HG03460 (cell line): ENCODE results near the gene BDH1.
"Not testable (repeated sequence)": the region's sequence is repeated elsewhere in the genome, so short reads cannot be mapped to it uniquely, and the experiment has no call there.

Experiments used
- ATAC-seq: cut with Tn5 transposase; IDR thresholded peaks from one replicate; pipeline ENCODE4 v1.9.1; 2021; ENCODE audit not compliant: unreplicated experiment

The BDH1 gene

DNA sequence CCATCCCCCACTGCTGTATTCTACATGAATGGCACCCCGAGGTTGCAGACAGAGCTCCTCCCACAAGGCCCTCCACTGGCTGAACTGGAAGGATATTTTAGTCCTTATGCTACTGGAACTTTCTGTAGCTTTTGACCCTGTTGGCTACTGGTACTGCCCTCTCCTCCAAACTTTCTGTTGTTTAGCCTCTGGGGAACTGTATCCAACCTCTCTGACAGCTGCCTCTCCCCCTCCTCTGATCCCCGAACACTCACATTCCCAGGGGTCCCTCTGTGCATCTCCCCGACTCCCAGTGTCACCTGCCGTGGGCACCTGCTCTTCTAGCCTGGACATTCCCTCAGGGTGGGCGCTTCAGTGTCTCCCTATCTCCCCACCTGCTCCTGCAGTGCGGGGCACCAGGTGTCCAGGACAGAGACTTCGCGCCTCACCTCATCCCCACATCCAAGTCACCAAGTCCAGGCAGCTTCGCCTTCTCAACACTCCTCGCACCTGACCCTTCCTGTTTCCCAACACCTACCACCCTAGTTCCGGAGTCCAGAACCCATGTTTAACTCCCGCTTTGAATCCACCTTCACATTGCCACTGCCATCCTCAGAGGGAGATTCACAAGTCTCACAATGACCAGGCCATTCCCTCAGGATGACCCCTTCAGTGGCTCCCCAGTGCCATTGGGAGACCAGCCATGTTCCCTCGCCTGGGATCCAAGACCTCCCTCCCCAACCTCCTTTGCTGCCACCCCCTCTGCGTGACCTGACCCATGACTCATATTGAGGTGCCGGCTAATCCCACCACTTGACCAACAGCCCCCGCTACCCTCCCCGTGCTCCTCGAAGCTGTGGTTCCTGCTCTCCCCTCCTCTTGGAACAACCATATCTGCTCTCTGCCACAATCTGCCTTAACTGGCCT is 34.2 kb downstream of the BDH1 start:
- ATAC-seq = no peak

DNA sequence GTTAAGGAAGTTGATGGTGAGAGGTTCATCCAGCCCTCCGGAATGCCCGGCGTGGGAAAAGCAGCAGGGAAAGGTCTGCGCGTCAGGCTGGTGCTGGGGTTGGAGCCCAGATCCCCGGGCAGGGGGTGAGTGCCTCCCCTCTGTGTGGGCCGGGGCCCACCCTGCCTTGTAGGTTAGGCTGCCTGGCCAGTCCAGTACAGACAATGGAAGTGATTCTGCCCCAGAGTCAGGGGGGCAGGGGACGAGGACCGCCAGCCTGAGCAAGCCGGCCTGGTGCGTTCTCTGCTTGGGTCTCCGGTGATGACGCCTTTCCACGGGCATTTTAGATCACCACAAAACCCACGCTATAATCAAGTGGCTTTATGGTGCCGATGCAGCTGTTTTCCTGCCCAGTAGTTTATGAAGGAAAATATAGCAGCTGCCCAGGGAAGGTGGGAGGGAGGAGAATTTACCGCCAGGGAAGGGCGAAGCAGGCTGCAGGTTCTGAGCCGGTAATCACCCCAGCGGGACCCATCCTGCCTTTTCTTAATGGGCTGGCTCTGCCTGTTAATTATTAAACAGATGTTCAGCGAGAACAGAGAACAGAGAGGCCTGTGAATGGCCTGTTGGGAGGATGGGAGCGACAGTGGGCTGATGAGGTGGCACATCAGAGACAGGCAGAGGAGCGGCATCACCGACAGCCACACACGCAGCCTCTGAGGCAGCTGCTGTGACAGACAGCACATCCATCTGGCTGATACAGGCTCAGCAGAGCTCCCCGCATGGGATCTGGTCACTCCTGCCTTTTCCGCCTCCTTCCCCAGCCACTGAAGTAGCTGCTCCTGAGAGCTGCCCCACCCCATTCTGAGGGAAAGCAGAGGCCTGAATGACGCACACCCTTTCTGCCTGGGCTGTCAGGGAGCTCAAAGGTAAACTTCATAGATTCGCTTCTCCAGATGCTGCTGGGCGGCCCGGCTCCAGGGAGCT is 35.2 kb downstream of the BDH1 start:
- ATAC-seq = no peak

DNA sequence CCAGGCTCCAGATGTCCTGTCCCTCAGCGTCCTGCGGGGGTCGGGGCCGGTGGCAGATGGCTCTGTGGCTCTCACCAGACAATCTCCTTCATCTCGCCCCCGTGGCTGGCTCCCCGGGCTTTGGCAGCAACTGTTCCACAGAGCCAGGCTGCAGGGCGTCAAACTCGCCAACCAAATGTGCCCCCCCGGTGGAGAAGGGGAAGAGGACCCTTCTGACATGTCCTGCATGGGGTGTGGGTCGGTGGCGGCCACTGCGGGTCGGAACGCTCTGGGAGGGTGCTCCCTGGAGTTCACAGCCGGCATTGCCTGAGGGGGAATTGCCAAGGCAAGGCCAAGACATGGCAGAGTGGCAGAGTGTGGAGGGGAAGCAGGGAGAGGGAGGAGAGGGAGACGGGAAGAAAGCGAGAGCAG is 36.0 kb downstream of the BDH1 start:
- no peak for ATAC-seq

DNA sequence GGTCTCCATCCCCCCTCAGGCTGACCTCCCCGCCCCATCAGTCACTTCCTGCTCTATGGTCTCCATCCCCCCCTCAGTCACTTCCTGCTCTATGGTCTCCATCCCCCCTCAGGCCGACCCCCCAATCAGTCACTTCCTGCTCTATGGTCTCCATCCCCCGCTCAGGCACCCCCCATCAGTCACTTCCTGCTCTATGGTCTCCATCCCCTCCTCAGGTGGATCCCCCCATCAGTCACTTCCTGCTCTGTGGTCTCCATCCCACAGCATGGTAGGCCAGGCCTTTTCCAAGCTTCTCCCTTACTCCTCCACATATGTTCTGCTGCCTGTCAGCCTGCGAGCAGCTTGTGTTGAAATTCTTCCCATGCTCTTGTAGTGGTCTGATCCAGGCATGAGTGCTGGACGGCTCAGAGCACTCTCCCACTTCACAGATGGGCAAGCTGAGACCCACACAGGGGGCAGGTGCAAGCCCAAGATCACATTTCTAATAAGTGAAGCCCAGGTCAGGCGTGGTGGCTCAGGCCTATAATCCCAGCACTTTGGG is 36.8 kb downstream of the BDH1 start:
- ATAC-seq = no peak

DNA sequence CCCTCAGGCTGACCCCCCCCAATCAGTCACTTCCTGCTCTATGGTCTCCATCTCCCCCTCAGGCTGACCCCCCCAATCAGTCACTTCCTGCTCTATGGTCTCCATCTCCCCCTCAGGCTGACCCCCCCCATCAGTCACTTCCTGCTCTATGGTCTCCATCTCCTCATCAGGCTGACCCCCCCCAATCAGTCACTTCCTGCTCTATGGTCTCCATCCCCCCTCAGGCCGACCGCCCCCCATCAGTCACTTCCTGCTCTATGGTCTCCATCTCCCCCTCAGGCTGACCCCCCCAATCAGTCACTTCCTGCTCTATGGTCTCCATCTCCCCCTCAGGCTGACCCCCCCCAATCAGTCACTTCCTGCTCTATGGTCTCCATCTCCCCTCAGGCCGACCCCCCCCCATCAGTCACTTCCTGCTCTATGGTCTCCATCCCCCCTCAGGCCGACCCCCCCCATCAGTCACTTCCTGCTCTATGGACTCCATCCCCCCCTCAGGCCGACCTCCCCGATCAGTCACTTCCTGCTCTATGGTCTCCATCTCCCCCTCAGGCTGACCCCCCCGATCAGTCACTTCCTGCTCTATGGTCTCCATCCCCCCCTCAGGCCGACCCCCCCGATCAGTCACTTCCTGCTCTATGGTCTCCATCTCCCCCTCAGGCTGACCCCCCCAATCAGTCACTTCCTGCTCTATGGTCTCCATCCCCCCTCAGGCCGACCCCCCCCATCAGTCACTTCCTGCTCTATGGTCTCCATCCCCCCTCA is 37.7 kb downstream of the BDH1 start:
- ATAC-seq = not testable (repeated sequence)

DNA sequence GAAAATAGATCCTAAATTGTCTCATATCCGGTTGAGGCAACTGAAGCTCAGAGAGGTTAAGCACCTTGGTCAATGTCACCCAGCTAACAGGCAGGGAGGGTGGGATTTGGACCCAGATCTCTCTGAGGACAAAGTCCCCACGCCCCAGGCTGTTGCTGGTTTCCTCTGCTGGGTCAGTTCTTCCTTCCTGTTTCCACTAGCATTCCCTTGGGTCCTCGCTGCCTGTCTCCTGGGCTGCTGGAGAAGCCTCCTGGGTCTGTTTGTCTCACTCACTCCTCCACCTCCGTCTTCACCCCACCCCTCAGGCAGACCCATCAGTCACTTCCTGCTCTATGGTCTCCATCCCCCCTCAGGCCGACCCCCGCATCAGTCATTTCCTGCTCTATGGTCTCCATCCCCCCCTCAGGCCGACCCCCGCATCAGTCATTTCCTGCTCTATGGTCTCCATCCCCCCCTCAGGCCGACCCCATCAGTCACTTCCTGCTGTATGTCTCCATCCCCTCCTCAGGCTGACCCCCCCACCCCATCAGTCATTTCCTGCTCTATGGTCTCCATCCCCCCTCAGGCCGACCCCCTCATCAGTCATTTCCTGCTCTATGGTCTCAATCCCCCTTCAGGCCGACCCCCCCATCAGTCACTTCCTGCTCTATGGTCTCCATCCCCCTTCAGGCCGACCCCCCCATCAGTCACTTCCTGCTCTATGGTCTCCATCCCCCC is 38.7 kb downstream of the BDH1 start:
- ATAC-seq = not testable (repeated sequence)

DNA sequence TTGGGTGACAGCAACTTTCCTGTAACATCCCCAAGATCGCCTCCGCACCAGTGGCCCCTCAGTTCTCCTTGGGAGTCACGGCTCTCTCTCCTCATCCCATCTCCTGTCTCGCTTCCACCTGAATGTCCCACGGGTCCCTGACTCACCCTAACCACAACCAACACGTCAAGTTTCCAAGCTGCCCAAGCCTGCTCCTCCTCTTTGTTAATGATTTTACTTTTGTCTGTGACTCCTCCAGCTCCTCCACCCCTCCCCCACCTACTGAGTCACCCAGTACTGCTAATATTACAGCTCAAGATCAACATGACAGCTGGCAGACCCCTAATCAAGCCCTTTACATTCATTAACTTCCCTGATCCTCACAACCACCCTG is 39.3 kb downstream of the BDH1 start:
- ATAC-seq = no peak

DNA sequence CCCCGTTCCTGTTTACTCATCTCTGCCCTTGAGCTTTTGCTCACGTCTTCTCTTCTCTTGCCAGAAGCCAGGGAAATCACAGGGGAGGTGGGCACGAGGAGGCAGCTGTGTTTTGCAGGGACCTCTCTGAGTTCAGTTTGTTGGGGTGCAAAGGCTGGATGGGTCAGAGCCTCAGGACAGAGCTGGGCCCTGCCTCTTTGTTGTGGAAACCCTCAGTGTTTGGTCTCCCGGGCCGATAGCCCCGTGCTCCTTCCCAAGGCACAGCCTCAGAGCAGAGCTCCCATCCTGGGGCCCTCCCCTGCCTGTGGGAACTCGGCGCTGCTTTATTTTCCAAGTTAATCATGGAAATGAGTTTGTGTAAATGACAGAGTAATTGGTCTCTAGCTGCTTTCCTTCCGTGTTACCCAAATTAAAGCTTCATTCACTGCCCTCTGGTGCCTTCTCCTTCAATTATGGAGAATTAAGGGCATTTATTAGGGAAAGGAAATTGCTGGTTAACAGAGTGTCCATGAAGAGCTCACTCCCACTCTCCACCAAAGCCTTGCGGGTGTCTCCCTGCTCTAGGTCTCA is 40.9 kb downstream of the BDH1 start:
- no peak for ATAC-seq

DNA sequence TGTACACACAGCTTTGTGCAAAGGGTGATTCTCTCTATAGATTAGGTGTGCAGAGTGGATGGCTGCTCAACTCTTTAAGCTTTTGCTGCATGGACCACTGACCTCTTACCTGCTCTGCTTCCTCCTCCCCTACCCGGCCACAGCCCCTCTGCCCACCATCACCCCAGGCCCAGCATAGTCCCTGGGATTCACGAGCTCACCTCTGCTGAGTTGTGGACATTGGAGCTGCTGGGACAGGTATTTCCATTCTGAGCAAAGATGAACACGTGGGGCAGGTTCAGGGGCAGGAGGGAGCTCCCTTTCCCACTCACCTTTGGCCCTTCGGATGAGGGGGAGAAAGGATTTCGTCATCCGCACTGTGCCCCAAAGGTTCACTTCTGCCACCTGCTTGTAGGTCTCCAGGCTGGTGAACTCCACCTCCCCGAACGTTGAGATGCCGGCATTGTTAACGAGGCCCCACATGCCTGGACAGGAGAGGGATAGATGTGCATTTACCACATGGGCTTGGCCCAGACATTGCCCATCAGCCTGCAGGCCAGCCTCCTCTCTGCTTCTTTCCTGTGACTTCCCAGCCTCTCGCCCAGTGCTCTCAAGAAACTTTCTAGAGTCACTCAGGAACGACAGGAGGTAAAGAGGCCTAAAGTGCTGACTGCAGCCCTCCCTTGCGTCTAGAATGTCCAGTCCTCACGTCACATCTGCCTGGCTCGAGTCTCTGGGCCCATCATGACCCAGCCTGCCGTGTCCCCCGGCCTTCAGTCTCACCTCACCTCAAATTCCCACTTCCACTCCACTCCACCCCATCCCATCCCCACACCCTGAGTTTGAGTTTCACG is 41.6 kb downstream of the BDH1 start:
- no peak for ATAC-seq

DNA sequence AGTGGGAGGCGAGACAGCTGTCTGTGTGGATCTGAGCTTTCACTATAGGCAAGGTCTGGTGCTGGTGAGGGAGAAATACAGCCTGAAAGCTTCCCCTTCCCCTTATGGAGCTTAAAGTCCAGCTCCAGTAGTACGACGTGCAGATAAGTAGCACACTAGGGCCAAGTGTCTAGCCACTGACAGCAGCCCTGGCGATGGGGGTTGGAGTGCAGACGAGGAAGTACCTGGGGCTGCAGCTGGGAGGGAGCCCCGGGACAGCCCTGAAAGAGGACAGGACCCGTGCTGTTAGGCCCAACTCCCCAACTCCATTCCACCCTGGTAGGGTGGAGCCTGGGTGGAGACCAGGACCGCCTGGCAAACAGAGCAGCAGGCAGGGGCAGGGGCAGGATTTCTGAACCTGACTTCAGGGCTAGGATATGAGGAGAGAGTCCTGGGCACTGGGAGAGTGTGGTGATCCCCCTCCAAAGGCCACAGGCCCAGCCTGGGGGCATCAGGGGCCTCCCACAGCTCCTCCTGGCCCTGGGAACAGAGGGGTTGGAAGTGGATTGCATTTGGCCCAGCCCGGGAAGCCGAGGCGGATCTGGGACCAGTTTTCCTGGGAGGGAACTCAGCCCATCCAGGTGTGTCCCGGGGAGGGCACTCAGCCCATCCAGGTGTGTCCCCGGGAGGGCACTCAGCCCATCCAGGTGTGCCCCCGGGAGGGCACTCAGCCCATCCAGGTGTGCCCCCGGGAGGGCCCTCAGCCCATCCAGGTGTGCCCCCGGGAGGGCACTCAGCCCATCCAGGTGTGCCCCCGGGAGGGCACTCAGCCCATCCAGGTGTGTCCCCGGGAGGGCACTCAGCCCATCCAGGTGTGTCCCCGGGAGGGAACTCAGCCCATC is 42.8 kb downstream of the BDH1 start:
- ATAC-seq = no peak

DNA sequence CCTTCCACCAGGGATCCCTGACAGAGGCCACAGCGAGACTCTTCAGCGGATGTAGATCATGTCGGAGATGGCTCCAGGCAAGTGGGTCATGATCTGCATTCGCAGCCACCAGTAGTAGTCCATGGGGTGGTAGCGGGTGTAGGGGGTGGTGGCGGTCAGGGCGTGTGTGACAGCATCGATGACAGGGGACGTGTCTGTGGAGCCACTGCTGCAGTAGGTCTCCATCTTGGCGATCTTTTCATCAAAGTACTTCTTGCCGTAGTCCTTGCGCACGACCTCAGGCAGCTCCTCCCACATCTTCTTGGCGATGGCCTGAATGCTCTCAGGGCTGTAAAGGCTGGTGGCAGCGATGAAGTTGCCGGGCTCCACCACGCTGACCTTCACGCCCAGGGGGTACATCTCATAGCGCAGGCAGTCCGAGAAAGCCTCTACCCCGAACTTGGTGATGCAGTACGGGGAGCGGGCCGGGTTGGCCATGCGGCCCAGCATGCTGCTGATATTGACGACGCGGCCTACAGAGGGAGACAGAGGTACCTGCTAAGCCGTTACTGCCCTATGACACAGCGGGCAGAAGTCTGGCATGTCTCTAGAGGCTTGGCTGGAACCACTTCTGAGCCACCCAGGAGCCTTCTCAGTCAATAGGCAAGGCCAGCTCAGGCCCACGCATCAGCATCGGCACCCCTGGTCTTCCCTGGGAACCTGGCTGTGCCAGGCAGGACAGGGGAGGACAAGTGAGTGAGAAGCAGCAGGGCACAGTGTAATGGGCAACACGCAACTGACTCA is 43.7 kb downstream of the BDH1 start:
- no peak for ATAC-seq

DNA sequence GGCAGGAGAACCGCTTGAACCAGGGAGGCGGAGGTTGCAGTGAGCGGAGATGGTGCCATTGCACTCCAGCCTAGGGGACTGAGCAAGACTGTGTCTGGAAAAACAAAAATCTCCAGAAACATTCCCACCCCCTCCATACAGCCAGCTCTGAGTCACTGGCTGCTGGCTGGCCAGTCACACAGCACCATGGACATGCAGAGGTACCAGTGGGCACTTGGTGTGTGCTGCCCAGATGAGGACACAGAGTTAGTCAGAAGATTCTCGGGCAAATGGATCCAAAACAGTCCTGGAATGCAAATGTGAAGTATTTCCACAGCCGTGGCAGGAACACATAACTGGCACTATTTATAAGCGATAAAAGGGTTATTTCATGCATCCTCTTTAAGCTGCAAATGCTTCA is 44.6 kb downstream of the BDH1 start:
- ATAC-seq = no peak

DNA sequence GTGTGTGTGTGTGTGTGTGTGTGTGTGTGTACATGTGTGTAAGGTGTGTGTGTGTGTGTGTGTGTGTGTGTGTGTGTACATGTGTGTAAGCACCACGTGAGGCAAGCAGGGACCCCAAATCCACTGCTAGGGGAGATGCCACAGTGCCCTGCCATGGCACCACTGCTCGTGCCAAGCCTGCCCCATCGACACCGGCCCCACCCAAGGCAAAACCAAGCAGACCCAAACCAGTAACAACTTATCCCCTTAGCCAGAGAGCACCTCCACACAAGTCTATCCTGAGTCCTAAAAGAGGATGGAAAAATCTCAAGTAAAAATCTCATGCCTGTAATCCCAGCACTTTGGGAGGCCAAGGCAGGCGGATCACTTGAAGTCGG is 45.1 kb downstream of the BDH1 start:
- no peak for ATAC-seq

DNA sequence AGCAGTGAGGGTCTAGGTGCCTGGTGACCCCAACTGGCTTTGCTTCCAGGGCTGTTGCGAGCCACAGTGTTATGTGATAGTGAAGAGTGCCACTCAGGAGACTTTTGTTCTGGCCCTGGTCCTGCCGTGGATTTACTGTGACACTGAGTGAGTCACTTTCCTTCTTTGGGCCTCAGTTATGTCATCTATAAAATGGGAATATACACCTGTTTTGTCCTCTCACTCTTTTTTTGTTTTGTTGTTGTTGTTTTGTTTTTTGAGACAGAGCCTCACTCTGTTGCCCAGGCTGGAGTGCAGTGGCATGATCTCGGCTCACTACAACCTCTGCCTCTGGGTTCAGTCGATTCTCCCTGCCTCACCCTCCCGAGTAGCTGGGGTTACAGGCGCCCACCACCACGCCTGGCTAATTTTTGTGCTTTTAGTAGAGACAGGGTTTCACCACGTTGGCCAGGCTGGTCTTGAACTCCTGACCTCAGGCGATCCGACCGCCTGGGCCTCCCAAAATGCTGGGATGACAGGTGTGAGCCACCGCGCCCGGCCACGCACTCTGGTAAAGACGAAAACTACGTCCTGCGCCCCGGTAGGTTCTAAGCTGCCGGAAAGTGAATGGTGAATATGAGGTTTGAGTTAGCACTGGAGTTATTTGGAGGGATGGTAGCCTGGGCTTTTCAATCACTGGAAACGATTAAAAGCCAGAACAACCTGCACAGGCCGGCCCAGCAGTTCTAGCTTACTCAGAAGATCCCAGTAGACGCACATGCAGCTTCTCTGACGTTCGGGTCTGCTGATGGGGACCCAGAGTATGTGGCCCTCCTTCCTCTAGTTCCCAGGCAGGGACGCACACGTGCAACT is 46.6 kb downstream of the BDH1 start:
- ATAC-seq = no peak

DNA sequence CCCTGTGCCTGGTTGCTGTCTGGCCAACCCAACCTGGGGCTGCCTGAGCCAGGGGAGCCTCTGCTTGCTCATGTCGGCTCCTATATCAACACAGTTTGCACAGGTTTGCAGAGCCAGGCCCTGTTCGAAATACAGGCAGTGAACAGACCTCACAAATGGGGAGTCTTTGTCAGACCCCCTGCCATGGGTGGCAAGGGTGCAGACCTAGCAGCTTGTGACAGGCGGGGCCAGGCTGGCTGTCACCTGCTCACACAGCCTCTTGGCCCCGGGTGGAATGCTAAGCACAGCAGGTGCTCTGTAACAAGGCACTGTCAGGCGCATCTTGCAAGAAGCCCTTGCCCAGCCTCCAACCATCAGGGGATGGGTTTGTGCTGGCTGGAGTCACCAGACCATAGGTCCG is 47.3 kb downstream of the BDH1 start:
- ATAC-seq = no peak

DNA sequence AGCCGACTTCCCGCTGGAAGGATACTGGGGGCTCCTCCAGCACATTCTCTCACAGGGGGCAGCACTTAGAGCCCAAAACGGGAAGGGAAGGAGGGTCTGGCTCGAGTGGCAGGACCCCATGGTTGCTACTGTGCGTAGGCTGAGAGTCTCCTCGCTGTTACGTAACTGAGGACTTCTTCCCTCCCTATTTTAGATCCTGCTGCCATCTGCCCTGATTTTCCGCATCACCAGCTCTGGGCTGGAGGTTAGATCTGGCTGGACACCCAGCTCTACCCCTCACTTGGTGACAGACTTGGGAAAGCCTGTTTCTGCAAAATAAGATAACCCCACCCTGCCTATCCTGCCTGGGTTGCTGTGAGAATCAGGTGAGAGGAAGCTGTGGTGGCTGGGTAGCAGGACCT is 47.7 kb downstream of the BDH1 start:
- no peak for ATAC-seq
